T-helper 1 cell treated with Interleukin-12 subunit alpha and Interleukin-12 subunit beta and Interleukin-4 antibody, amounts not matched to agents 30 ng/mL and 1 ng/mL, for 36 hours (primary cell): Measurements from ENCODE around the gene MGAT4A. TPM values are rescaled to one million over a fixed set of nuclear protein-coding genes. Genes with fewer than 3 reads are reported as not detected.

Experiments
- intact Hi-C: fragments of 100-400 bp; cut with micrococcal nuclease; formaldehyde crosslinking; loops from one replicate; pipeline ENCODE4 v1.15.1; 2024
- total RNA-seq: library from RNA; stranded (reverse); gene quantifications from 2 replicates; pipeline ENCODE4 v1.2.3, GENCODE V29; 2022

The MGAT4A gene
- total RNA-seq, 1 donor from 2014 or later = 120 TPM

DNA sequence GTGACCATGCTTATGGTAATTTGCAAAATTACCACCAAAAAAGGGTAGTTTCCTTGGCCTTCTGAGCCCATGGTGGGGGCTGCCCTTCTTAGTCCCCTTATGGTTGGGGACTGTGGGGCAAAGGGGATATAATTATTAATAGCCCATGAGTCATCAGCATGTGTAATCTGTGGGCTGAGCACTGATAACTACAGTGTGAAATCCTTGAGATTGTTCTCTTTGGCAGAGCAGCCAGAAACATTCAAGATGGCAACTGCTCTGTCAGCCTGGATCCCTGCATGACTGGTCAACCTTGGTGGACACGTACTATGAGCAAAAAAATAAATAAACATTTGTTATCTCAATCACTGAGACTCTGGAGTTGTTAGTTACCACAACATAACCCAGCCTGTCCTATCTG, 61.3 kb downstream of the MGAT4A start:
- intact Hi-C loops = no loop called here

- intact Hi-C loops = loop anchor here (2.0 kb wide), 1 partner anchor 27 kb away; no protein-coding TSS in a partner anchor
Observed at GRCh38 chr2:98665677-98666076, 65.3 kb downstream of the MGAT4A start.

DNA sequence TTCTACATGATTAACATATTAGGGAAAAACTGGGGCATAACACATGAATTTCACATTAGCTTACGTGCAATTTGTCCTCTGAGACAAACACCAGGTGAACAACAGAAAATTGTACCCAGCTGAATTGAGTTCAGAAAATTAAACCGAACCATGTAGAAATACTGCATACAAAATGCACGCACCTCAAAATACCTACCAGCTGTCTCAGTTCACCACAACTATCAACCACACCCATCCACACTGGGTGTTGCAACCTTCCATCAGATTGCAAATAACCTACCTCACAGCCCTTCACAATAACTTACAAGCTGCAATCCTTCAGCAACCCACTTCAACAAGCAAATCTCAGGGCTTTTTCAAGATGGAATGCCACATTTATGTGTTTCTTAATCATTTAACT, 66.6 kb downstream of the MGAT4A start:
- intact Hi-C loops = loop anchor here (1.0 to 5.0 kb wide), 5 partner anchors 8 to 478 kb away; partner anchors contain the start of genes C2orf15 and INPP4A

DNA sequence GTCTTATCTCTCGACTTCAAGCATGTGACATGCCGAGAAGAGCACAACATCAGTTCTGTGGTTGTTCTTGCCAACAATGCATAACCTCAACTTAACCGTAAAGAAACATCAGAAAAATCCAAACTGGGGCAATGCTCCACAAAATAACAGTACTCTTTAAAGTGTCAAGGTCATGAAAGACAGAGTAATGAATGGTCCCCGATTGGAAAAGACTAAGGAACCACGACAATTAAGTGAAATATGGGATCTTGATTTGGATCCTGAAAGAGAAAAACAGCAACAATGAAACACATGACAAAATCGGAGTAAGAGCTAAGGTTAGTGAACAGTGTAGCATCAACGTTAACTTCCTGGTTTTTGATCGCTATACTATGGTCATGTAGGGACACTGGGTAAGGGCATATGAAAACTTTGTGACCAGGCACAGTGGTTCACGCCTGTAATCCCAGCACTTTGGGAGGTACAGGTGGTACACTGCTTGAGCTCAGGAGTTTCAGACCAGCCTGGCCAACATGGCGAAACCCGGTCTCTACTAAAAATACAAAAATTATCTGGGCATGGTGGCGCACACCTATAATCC, 67.3 kb downstream of the MGAT4A start:
- intact Hi-C loops = loop anchor here (1.0 to 5.0 kb wide), 8 partner anchors 7 to 673 kb away; partner anchors contain the start of genes C2orf15, COA5, EIF5B and INPP4A

- intact Hi-C loops = loop anchor here (1.0 to 5.0 kb wide), 4 partner anchors 10 to 662 kb away; partner anchors contain the start of gene TMEM131
Observed at GRCh38 chr2:98659491-98659840, 71.5 kb downstream of the MGAT4A start.

DNA sequence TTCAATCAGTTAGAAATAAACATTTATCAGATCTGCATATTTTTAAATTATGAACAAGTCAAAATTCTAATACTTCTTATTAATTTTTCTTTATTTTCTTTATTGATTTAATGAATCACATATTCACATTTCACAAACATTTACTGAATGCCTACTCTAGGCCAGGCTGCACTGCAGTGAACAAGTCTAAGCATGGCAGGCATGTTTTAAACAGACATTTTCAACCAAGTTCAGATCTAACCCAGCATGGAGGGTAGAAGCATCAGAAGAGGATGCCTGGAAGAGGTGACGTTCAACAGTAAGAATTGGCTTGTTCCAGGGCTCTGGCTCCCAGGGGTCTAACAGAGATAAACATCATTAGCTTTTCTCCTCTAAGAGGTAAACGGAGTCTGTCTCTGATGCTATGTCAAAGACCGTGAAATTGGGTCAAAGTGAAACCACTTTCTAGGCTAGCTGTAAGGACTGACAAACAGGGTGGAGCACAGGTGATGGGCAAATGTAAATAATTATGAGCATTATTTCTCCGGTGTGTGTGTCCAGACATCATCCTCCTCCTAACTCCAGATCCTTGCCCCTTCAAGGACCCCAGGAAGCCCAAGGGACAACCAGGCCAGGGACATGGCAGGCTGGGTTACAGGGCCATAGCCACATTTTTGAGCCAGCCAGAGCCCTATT, 72.0 kb downstream of the MGAT4A start:
- intact Hi-C loops = loop anchor here (1.0 to 5.0 kb wide), 4 partner anchors 10 to 662 kb away; partner anchors contain the start of gene TMEM131

DNA sequence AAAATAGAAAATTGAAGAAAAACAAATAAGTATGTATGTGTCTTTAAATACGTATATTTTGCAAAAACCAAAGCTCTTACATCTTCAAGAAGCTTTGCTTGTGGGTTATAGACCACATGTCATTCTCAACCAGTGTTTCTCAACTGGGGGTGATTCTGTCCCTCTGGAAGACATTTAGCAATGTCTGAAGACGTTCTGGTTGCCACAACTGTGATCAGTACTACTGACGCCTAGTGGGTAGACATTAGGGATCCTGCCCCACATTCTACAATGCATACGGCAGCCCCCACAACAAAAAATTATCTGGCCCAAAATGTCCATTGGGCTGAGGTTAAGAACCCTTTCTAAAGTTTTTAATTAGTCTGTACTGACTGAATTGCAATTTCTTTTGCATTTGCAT, 74.1 kb downstream of the MGAT4A start:
- intact Hi-C loops = loop anchor here (1.0 to 5.0 kb wide), 3 partner anchors 8 to 659 kb away; partner anchors contain the start of gene TMEM131

- intact Hi-C loops = loop anchor here (5.0 kb wide), 2 partner anchors 198 to 658 kb away; partner anchors contain the start of gene TMEM131
Observed at GRCh38 chr2:98654699-98655495, 76.0 kb downstream of the MGAT4A start.

DNA sequence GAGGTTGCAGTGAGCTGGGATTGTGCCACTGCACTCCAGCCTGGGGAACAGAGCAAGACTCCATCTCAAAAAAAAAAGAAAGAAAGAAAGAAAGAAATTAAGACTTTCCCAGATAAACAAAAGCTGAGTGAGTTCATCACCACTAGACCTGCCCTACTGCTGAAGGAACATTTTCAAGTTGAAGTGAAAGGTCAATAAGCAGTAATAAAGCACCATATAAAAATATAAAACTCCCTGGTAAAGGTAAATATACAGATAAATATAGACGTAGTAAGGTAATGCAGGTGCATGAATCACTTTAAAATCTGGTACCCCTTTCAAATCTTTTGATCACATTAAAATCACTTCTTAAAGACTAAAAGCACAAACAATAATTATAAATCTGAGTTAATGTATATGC, 79.9 kb downstream of the MGAT4A start:
- intact Hi-C loops = no loop called here

- intact Hi-C loops = loop anchor here (1.0 to 10.0 kb wide), 12 partner anchors 9 to 840 kb away; partner anchors contain the start of genes CRACDL, LIPT1, REV1 and TSGA10
Observed at GRCh38 chr2:98649992-98650375, 80.9 kb downstream of the MGAT4A start.

- intact Hi-C loops = loop anchor here (1.0 to 10.0 kb wide), 12 partner anchors 10 to 841 kb away; partner anchors contain the start of genes CRACDL, LIPT1, REV1 and TSGA10
Observed at GRCh38 chr2:98649135-98649991, 81.6 kb downstream of the MGAT4A start.

DNA sequence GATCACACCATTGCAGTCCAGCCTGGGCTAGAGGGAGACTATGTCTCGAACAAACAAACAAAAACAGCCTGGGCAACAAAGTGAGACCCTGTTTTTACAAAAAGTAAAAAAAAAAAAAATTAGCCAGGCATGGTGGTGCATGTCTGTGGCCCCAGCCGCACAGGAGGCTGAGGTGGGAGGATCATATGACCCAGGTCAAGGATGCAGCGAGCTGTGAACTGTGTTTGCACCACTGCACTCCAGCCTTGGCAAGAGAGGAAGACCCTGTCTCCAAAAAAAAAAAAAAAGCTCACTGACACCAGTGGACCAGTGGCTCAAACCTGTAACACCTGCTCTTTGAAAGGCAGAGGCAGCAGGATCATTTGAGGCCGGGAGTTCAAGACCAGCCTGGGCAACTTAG, 82.5 kb downstream of the MGAT4A start:
- intact Hi-C loops = loop anchor here (2.0 to 10.0 kb wide), 3 partner anchors 286 to 530 kb away; partner anchors contain the start of genes CRACDL, LIPT1 and TSGA10

- intact Hi-C loops = loop anchor here (2.0 to 10.0 kb wide), 3 partner anchors 287 to 531 kb away; partner anchors contain the start of genes CRACDL, LIPT1 and TSGA10
Observed at GRCh38 chr2:98647636-98648035, 83.3 kb downstream of the MGAT4A start.

GRCh38 chr2:98643496-98644100, 87.3 kb downstream of the MGAT4A start:
- intact Hi-C loops = loop anchor here (10.0 kb wide), 1 partner anchor 291 kb away; the partner anchor contains the start of gene CRACDL

DNA sequence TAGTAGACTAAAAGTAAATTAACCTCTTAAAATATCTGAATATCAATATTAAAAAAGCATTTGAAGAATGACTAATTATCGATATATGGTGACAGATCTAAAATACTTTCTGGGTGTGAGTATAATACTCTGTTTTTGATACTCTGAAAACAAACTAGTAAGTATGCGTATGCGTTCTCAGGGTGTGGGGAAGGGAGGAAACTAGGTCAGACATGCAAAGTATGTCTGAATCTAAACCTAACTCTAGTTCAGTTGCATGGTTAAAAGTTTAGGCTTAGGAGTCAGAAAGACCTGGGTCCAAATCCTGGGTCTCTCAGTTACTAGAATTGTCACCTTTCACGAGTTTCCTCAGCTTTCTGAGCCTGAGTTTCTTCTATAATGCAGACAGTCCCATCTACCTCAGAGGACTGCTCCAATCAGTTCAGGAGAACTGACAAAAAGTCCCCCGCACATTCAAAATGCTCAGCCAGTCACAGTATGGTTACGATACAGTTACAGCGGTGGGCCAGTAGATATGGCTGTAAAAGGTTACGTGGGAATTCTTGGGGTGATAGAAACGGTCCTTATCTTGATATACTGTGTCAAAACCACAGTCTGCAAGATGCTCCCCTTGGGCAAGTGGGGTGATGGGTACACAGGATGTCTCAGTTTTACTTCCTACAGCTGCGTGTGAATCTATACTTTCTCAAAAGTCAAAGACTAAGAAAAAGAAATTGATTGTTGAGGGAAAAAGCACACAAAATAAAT, 93.4 kb downstream of the MGAT4A start:
- intact Hi-C loops = no loop called here

- intact Hi-C loops = loop anchor here (1.0 to 2.0 kb wide), 2 partner anchors 26 to 203 kb away; partner anchors contain the start of genes COA5 and UNC50
Observed at GRCh38 chr2:98634406-98635092, 96.4 kb downstream of the MGAT4A start.

DNA sequence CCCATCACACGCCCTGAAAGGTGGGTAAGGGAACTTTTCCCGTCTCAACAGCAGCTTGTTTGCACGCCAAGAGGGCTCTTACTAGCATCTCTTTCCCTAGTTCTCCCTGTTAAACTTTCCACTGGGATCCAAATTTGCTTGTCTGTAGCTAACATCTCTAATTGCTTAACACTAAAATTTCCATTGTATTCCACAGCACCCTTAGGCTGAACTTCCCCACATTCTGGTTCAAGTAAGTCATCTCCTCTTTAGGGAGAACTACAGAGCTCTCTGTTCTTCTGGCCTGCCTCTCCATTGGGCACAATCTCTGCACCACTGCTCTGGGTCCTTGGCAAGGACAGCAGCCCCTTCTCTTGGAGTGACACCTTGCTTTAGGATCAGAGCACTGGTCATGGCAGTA, 98.6 kb downstream of the MGAT4A start:
- intact Hi-C loops = no loop called here

DNA sequence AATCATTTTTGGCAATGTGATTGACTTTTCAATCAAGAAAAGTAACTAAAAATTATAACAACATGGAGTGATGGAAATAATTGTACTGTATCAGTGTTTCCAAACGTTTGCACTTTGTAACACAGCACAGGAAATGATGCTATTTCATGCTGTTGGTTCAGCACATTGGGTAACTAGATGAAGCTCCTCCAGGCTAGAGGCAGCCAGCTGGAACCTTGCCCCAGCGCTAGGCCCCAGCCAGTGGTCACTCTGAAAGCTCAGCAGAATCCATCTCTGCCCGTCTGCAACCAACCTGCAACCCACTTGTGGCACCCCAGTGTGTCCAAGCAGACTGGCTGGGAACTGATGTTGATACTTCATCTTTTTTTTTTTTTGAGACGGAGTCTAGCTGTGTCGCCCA, 107.3 kb downstream of the MGAT4A start:
- intact Hi-C loops = no loop called here
